K562 (cell line): Measurements from ENCODE around the gene IQCN. TPM values are rescaled to one million over a fixed set of nuclear protein-coding genes. Genes with fewer than 3 reads are reported as not detected.
A peak's percentile ranks its signal among the peaks of the same experiment; 100 is the strongest.

Source experiments
- CBX3 ChIP-seq, 2 experiments: IDR thresholded peaks; 1 replicate in 1 of 2; 2 replicates in 1 of 2; pipeline ENCODE4 v1.6.1; 2012; ENCODE audit warnings: inconsistent platforms in 2 of 2, low read length in 2 of 2, borderline replicate concordance in 1 of 2, control low read depth in 1 of 2
- LCOR ChIP-seq: sonication (generic); formaldehyde crosslinking; IDR thresholded peaks from 2 replicates; pipeline ENCODE4 v1.8.0; 2022; ENCODE audit warnings: mild to moderate bottlenecking, missing genetic modification reagents
- MCM7 ChIP-seq, 2 experiments: fragments of 450-650 bp; IDR thresholded peaks; 2 replicates each; pipeline ENCODE4 v1.6.1; 2016 to 2018
- NONO ChIP-seq, 2 experiments: fragments of 200-400 bp in 1 of 2; fragments of 450-650 bp in 1 of 2; formaldehyde crosslinking in 1 of 2; IDR thresholded peaks; 2 replicates each; pipeline ENCODE4 v1.6.1; 2017; ENCODE audit warnings: low read depth in 2 of 2, mild to moderate bottlenecking in 2 of 2, moderate library complexity in 2 of 2, low read length in 1 of 2
- PHB ChIP-seq: fragments of 250-450 bp; sonication (Bioruptor Pico); IDR thresholded peaks from 2 replicates; pipeline ENCODE4 v1.5.0; 2021
- POU5F1 ChIP-seq: fragments of 150-350 bp; IDR thresholded peaks from 2 replicates; pipeline ENCODE4 v1.6.1; 2014; ENCODE audit warnings: borderline replicate concordance, low read length, low read depth, mild to moderate bottlenecking; ENCODE audit not compliant: partially characterized antibody
- TEAD4 ChIP-seq, 2 experiments: sonication (generic) in 1 of 2; formaldehyde crosslinking in 1 of 2; IDR thresholded peaks; 2 replicates each; pipeline versions ENCODE4 v1.6.1 to v1.8.0; 2012 to 2022; ENCODE audit warnings: borderline replicate concordance in 1 of 2, inconsistent platforms in 1 of 2, low read length in 1 of 2, mild to moderate bottlenecking in 1 of 2, missing genetic modification reagents in 1 of 2
- ZNF224 ChIP-seq: sonication (generic); formaldehyde crosslinking; IDR thresholded peaks from 2 replicates; pipeline ENCODE4 v1.8.0; 2022; ENCODE audit warnings: mild to moderate bottlenecking, missing genetic modification reagents
- ZNF586 ChIP-seq: fragments of 450-650 bp; formaldehyde crosslinking; conservative IDR thresholded peaks from 2 replicates; pipeline ENCODE4 v1.4.0; 2020; ENCODE audit warnings: mild to moderate bottlenecking, moderate library complexity
- polyA plus RNA-seq, 8 experiments: library from polyadenylated mRNA; depleted of rRNA in 4 of 8; stranded (reverse) in 5 of 8; unstranded in 3 of 8; fragments of >200 nt; fragmentation: Nextera tagmentation in 2 of 8; fragmentation: Illumina TruSeq in 1 of 8; extraction: Ambion mirVana in 2 of 8; extraction: Trizol in 1 of 8; gene quantifications; 2 replicates each; pipeline versions ENCODE4 v1.2.1 to v1.2.3, GENCODE V29; 2011 to 2014; ENCODE audit warnings: inconsistent platforms in 1 of 8, missing spikeins in 1 of 8
- total RNA-seq, 7 experiments: library from RNA; depleted of rRNA in 6 of 7; stranded (reverse); fragments of >200 nt in 6 of 7; fragmentation: Illumina TruSeq in 2 of 7; extraction: Trizol in 2 of 7; gene quantifications; 2 replicates each; pipeline versions ENCODE4 v1.2.1 to v1.2.3, GENCODE V29; 2011 to 2021; ENCODE audit warnings: low replicate concordance in 1 of 7
- TF ChIP-seq, protein P1 (sequence below): sonication (generic); formaldehyde crosslinking; IDR thresholded peaks from 2 replicates; pipeline ENCODE4 v1.8.1; 2023; ENCODE audit warnings: missing genetic modification reagents, mild to moderate bottlenecking, borderline replicate concordance
- TF ChIP-seq, protein P2 (sequence below), 2 experiments: fragments of 150-350 bp in 1 of 2; IDR thresholded peaks; 2 replicates each; pipeline ENCODE4 v1.6.1; 2012 to 2016; ENCODE audit warnings: low read depth in 2 of 2, low read length in 2 of 2, mild to moderate bottlenecking in 1 of 2, moderate library complexity in 1 of 2
- TF ChIP-seq, protein P3 (sequence below): fragments of 450-650 bp; formaldehyde crosslinking; IDR thresholded peaks from 2 replicates; pipeline ENCODE4 v1.4.0; 2020; ENCODE audit warnings: mild to moderate bottlenecking, moderate library complexity
- TF ChIP-seq, protein P4 (sequence below): fragments of 450-650 bp; conservative IDR thresholded peaks from 2 replicates; pipeline ENCODE4 v1.6.1; 2016; ENCODE audit warnings: missing genetic modification characterization, low read depth, mild to moderate bottlenecking, control low read depth, missing compliant biosample characterization

IQCN gene
- total and polyA plus RNA-seq, 9 of the 15 experiments (the other 6 are each of a cell fraction or from before 2014, with no cell fraction given) = 0.01 to 0.07 (median 0.04) TPM; not detected in 3

DNA sequence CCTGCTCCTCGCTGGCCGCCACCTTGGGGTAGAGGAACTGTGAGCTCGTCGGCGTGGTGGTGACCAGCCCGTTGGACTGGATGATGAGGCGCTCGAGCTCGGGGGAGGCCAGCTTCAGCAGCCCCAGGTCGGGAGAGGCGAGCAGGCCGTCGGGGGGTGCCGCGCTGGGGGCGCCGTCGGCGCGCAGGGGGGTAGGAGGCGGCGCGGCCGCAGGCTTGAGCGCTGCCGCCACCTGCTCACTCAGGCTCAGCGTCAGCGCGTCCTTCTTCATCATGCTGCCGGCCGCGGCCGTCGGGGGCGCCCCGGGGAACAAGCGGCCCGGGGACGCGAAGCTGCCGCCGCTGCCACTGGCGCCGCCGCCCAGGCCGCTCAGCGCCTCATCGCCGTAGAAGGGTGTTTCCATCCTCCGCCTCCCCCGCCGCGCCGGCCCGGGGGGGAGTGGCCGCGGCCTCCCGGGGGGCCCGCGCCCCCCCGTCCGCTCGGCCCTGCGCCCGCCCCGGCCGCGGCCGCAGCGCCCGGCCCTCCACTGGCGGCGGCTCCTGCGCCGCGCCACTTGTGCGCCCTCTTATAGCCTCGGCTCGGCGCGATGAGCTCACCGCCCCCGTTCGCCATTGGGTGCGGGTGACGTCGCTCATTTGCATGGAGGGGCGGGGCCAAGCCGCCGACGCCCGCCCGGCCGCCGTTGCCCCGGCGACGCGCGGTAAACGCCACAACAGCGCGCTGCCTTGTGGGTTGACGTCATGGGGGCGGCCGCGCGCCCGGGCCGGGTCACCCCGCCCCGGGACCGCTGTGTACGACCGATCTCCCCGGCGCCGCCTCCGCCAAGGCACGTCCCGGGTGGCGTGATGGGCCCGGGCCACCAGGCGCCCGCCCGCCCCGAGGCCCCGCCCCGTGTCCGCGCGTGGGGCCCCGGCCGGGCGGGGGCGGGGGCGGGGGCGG lies 7.1 kb upstream of the IQCN start, which contains the start of gene JUND (continued):
- TF ChIP-seq, protein P1, sequence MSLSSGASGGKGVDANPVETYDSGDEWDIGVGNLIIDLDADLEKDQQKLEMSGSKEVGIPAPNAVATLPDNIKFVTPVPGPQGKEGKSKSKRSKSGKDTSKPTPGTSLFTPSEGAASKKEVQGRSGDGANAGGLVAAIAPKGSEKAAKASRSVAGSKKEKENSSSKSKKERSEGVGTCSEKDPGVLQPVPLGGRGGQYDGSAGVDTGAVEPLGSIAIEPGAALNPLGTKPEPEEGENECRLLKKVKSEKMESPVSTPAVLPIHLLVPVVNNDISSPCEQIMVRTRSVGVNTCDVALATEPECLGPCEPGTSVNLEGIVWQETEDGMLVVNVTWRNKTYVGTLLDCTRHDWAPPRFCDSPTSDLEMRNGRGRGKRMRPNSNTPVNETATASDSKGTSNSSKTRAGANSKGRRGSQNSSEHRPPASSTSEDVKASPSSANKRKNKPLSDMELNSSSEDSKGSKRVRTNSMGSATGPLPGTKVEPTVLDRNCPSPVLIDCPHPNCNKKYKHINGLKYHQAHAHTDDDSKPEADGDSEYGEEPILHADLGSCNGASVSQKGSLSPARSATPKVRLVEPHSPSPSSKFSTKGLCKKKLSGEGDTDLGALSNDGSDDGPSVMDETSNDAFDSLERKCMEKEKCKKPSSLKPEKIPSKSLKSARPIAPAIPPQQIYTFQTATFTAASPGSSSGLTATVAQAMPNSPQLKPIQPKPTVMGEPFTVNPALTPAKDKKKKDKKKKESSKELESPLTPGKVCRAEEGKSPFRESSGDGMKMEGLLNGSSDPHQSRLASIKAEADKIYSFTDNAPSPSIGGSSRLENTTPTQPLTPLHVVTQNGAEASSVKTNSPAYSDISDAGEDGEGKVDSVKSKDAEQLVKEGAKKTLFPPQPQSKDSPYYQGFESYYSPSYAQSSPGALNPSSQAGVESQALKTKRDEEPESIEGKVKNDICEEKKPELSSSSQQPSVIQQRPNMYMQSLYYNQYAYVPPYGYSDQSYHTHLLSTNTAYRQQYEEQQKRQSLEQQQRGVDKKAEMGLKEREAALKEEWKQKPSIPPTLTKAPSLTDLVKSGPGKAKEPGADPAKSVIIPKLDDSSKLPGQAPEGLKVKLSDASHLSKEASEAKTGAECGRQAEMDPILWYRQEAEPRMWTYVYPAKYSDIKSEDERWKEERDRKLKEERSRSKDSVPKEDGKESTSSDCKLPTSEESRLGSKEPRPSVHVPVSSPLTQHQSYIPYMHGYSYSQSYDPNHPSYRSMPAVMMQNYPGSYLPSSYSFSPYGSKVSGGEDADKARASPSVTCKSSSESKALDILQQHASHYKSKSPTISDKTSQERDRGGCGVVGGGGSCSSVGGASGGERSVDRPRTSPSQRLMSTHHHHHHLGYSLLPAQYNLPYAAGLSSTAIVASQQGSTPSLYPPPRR = no peak; the same call in 1 of the 2 replicates
- no peak for TF ChIP-seq ZNF224 (CRISPR knock-in tag)
- TF ChIP-seq NONO (IDR thresholded peaks at IDR 0.05; ENCODE audit: low read depth in 2 of 2, low read length in 1 of 2) = peak in 1 of 2 experiments; percentile 98; a peak in 3 of 4 replicates
- TF ChIP-seq PHB = no peak
- TF ChIP-seq, protein P2, sequence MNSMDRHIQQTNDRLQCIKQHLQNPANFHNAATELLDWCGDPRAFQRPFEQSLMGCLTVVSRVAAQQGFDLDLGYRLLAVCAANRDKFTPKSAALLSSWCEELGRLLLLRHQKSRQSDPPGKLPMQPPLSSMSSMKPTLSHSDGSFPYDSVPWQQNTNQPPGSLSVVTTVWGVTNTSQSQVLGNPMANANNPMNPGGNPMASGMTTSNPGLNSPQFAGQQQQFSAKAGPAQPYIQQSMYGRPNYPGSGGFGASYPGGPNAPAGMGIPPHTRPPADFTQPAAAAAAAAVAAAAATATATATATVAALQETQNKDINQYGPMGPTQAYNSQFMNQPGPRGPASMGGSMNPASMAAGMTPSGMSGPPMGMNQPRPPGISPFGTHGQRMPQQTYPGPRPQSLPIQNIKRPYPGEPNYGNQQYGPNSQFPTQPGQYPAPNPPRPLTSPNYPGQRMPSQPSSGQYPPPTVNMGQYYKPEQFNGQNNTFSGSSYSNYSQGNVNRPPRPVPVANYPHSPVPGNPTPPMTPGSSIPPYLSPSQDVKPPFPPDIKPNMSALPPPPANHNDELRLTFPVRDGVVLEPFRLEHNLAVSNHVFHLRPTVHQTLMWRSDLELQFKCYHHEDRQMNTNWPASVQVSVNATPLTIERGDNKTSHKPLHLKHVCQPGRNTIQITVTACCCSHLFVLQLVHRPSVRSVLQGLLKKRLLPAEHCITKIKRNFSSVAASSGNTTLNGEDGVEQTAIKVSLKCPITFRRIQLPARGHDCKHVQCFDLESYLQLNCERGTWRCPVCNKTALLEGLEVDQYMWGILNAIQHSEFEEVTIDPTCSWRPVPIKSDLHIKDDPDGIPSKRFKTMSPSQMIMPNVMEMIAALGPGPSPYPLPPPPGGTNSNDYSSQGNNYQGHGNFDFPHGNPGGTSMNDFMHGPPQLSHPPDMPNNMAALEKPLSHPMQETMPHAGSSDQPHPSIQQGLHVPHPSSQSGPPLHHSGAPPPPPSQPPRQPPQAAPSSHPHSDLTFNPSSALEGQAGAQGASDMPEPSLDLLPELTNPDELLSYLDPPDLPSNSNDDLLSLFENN (IDR thresholded peaks at IDR 0.05; ENCODE audit: low read depth in 2 of 2, low read length in 2 of 2) = peak in 1 of 2 experiments; percentile 83; a peak in 2 of 4 replicates
- no peak for TF ChIP-seq POU5F1
- TF ChIP-seq, protein P3, sequence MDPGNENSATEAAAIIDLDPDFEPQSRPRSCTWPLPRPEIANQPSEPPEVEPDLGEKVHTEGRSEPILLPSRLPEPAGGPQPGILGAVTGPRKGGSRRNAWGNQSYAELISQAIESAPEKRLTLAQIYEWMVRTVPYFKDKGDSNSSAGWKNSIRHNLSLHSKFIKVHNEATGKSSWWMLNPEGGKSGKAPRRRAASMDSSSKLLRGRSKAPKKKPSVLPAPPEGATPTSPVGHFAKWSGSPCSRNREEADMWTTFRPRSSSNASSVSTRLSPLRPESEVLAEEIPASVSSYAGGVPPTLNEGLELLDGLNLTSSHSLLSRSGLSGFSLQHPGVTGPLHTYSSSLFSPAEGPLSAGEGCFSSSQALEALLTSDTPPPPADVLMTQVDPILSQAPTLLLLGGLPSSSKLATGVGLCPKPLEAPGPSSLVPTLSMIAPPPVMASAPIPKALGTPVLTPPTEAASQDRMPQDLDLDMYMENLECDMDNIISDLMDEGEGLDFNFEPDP (CRISPR knock-in tag) = 0 out of 2 replicates have a peak, but pooled peaks have one; percentile 27
- peak; percentile 48 for TF ChIP-seq TEAD4 (IDR thresholded peaks at IDR 0.05; ENCODE audit: low read length)
- TF ChIP-seq TEAD4 (CRISPR knock-in tag; IDR thresholded peaks at IDR 0.05; ENCODE audit: borderline replicate concordance) = no peak
- TF ChIP-seq, protein P4, sequence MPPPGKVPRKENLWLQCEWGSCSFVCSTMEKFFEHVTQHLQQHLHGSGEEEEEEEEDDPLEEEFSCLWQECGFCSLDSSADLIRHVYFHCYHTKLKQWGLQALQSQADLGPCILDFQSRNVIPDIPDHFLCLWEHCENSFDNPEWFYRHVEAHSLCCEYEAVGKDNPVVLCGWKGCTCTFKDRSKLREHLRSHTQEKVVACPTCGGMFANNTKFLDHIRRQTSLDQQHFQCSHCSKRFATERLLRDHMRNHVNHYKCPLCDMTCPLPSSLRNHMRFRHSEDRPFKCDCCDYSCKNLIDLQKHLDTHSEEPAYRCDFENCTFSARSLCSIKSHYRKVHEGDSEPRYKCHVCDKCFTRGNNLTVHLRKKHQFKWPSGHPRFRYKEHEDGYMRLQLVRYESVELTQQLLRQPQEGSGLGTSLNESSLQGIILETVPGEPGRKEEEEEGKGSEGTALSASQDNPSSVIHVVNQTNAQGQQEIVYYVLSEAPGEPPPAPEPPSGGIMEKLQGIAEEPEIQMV (tag) = no peak
- TF ChIP-seq MCM7 (IDR thresholded peaks at IDR 0.05) = no peak
- no peak for TF ChIP-seq LCOR (CRISPR knock-in tag)
- no peak for TF ChIP-seq CBX3 (IDR thresholded peaks at IDR 0.05; ENCODE audit: borderline replicate concordance in 1 of 2, low read length in 2 of 2)
- TF ChIP-seq ZNF586 = no peak
